Endothelial cell of umbilical vein (primary cell): Measurements from ENCODE around the gene FOXP4.

Experiments used
- JUN ChIP-seq: IDR thresholded peaks from 2 replicates; pipeline ENCODE4 v1.6.1; 2011; ENCODE audit warnings: borderline replicate concordance, low read depth; ENCODE audit not compliant: insufficient read length, insufficient read depth
- MAX ChIP-seq: IDR thresholded peaks from 2 replicates; pipeline ENCODE4 v1.6.1; 2011; ENCODE audit not compliant: insufficient read depth, insufficient read length

GRCh38 chr6:41624621-41625380, 78.6 kb downstream of the FOXP4 start:
- no peak for TF ChIP-seq JUN
- TF ChIP-seq MAX = no peak
